Measurements from ENCODE around the gene VSIR.

VSIR gene

DNA sequence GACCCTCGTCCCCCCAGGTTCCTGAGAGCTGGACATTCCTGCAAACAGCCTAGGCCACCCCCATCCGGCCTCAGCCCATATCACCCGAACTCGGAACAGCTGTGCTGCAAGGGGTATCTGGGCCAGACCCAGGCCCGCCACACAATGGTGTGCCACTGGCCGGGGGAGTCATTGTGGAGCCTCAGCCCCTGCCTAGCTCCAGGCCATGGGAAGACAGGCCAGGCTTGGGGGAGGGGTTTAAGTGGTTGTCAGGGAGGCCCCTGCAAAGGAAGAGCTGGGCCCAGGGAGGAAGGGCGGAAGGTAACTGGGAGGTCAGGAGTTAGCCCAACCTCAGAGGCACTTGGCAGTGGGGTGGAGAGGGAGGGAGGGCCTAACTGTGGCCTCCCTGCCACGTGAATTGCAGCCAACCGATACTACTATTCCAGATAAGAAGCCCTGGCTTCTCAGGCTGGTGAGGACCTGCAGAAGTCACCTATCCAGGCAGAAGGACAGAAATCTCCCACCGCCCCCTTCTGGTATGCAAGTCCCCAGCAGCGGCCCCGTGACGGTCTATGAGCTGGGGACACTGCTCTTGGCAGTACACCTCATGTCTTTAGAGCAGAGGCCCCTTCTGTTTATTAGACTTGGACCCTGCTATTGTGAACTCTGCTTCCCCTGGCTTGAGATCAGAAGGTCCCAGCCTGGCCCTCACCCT lies 26.8 kb downstream of the VSIR start:
- DNase-seq, result no peak

DNA sequence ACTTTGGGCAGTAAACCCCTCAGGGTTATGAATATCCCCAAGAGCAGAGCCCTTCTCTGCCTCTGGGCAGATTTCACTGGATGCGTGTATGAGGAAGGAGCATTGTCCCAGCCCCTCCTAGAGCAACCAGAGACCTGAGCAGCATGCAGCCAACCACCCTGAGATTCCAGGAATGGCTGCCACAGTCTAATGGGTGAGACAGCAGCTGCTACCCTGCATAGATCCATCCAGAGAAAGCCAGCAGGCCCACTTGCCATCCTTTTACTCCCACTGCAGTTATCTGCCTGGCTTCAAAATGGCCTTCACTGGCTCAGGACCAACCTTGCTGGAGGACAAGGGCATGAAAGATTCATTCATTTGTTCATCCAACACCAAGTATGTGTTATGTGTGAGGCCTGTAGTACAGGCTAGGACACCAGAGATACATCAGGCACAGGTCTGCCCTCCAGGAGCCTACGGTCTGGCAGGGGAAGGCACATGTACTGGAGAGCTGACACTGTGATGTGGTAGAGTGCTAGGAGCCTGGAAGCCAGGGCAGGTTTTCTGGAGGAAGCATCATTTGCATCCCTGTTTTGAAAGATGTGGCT lies 27.6 kb downstream of the VSIR start:
- DNase-seq, result no peak

DNA sequence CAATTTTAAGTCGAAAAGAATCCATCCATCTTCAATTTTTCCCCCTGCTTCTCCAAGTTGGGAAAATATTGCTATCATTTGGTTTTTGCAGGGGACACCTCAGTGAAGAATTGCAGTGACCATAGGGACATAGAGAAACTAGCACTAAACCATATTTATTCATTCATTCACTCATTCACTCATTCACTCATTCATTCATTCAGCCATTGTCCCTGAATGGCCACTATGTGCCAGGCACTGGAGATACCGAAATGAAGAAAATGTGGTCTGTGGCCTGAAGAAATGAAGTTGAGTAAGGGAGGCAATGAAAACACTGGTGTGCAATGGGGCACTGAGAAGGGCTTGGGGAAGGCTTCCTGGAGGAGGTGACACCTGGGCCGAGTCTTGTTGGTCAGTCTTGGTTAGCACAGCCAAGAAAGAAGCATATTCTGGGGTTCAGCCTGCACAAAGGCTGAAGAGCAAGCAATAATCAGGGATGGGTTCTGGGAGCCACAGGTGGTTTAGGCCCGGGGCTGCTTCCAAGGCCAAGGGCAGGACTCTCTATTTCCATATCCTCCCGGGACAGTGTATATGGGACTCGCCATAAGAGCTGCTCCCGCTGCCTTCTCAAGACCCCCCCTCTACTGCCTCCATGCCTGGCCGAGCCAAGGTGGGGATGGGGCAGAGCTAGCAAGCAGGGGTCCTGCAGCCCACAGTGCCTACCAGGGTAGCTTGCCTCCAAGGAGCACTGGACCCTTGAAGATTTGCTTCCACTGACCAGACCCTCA lies 28.2 kb downstream of the VSIR start:
- DNase-seq, result no peak

DNA sequence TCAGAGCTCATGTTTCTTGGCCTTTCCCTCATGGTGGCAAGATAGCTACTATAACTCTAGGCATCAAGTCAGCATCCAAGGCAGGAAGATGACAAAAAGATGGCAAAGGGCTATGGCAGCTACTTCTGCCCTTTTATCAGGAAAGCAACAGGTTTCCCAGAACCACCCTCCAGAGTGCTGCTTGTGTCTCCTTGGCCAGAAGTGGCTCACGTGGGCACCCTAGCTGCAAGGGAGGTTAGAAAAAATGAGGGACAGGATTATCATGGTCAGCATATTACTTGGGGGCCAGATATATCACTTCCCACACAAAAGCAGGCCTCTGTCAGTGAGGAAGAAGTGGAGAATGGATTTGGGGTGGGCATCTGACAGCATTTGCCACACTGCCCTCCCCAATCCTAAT lies 29.5 kb downstream of the VSIR start:
- no peak for DNase-seq

DNA sequence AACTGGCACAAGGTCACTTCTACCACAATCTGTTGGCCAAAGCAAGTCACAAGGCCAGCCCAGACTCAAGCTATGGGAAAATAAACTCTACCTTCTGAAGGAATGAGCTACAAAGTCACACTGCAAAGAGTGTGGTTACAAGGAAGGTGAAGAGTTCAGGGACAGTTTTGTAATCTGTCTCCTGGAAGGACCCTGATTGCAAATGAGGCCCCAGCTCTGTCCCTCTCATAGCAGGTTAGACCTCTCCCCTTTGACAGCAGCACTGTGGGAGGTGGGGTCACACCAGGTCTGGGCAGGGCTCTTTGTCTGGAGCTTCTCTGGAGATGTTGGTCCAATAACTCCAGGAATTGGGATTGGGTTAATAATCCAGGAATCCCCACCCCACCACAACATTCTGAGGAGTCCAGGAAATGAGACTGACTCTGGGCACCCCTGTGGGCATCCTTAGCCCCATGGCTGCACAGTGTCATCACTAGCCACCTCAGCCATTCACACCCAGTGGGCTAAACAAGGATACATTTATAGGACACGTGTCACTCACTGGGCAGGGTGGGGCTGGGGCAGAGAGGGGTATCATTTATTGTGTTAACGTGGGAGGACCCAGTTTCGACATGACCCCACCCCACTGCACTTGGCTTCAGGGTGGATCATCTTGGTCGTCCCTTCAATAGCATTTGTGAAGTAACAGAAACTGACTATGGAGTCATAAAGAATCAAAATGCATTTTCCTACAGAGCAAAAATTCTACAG lies 30.1 kb downstream of the VSIR start:
- no peak for DNase-seq

- peak; percentile 31 for DNase-seq
Measured at GRCh38 chr10:71742301-71743088, 30.8 kb downstream of the VSIR start.

- DNase-seq, result no peak
Measured at GRCh38 chr10:71741671-71742070, 31.6 kb downstream of the VSIR start.

DNA sequence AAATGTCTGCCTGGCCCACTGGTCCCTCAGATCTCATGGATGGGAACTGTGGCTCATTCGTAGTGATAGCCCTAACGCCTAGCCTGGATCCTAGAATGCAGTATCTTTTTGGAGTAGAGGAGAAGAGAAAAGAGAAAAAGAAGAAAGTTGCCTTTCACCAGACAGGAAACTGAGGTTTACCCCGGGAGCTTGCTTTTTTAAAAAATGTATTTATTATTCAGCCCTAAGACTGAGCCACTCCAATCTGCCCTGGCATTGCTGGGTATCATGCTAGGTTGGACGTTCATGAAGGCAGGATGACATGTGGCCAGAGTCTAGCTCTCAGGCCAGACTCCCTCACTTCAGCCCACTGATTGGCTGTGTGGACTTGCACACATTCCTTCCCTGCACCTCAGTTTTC lies 32.3 kb downstream of the VSIR start:
- DNase-seq, result no peak

DNA sequence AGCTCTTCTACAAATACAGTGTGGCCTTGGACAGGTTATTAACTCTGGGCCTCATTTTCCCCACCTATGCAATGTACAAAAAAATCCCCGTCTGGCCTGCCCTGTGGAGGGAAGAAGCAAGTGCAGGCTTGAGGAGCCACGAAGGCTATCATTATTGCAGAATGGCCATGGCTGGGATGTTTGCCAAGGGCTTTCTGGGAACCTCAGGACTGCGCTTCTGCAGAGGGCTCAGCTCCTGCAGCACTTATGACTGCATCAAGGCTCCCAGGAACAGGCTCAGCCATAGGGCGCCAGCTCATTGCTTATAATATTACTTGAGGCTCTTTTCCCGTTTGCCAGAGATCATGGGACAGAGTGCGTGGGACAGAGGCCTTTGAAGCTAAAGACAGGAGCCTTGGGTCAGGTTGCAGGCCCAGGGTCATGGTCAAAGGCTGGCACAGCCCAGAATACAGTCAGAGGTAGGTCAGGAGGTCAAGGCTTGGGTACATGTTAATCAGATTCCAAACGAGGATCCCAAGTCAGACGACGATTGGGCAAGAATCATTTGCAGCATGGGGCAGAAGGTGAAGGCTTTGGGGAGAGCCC lies 33.2 kb downstream of the VSIR start:
- no peak for DNase-seq

DNA sequence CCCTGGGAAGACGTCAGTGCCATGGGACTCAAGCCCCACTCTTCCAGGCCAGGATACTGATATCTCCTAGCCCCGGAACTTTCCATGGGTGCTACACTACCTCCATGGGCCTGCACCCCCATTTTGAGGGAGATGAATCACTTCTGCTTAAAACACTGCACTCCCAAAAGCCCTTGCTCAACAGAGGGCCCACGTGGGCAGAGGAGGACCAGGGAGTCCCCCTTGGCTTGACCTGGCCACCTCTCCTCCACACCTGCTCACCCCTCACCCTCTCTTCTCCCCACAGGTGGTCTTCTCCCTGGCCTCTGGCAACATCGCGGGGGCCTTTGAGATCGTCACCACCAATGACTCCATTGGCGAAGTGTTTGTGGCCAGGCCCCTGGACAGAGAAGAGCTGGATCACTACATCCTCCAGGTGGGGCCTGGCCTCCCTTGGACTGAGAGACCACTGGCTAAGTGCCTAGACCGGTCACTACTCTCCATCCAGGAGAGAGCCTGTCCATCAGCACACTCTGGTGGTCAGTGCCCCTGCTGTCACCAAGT lies 33.9 kb downstream of the VSIR start:
- no peak for DNase-seq

DNA sequence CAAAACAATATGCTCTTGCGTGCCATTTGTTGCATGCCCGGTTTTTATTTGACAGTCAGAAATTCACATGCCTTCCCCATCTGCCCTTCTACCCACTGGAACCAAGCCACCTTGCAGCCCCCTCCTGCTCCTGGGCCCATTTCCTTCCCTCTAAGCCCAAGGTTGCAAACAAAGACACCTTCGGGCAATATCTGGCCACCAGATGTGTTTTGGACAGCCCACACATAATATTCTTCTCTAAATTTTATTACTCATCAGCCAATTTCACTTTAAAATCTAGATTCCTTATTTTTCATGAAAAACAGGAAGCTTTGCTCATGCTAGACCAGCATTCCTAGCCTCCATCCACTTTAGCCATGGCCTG lies 35.5 kb downstream of the VSIR start:
- no peak for DNase-seq

DNA sequence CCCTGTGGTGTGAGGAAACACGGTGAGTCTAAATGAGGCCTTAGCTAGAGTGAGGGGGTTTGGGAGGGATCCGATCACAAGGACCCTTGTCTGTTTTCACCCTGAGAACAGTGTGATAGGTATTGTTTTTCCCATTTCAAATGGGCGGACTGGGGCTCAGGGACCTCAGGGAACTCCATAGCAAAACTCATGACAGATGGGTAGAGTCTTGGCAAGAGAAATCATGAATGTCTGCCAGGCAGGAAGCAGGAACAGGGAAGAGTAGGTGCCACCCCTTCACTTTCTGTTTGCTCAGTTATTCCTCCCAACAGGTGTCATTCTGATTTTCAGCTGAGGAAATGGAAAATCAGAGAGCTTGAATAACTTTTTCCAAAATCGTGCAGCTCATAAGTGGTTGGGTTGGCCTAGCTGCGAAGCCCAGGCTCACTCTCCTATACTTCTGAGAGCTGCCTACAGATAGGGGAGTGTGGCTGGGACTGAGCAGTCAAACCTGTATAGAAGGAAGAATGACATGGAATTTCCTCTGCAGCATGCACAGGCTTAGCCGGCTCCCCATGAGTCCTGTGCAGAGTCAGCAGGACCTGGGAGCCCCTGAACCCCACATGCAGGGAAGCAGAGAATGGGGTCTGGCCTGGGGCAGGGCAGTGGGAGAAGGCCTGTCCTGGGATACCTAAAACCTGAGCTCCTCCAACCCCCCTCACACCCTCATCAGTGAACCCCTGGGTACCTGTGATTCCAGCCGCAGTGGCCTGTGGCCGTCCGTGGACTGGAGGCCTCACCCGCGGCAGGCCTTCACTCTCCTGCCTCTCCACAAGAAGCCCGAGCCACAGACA lies 36.1 kb downstream of the VSIR start:
- no peak for DNase-seq

DNA sequence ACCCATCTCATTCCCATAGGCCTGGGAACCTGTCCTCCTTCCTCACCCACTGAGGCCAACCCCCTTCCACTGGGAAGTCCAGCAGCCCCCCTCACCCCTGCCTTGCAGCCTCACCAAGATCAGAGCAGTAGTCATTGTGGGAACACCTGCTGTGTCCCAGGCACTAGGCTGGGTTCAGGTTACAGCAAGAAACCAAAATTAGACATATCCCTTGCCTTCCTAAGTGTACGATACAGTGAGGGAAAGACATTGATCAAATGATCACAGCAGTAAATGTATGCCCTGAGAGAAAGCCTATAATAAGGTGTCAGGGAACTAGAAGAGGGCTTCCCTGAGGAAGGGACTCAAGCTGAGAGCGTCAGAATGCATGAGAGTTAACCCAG lies 36.8 kb downstream of the VSIR start:
- no peak for DNase-seq

GRCh38 chr10:71735709-71736569 lies 37.4 kb downstream of the VSIR start:
- peak; percentile 73 for DNase-seq

- DNase-seq, result no peak
Measured at GRCh38 chr10:71734797-71735196, 38.5 kb downstream of the VSIR start.

DNA sequence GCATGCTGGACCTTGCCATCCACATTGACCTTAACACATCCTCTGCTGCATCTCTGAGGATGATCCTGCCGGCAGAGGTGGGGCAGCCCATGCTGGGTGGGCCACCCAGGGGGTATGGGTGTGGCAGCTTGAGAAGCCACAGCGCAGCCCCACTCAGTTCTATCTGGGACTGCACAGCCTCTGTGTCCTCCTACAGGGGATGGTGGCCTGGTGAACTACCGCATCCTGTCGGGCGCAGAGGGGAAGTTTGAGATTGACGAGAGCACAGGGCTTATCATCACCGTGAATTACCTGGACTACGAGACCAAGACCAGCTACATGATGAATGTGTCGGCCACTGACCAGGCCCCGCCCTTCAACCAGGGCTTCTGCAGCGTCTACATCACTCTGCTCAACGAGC lies 41.5 kb downstream of the VSIR start:
- DNase-seq, result no peak

GRCh38 chr10:71729161-71729636 lies 44.1 kb downstream of the VSIR start:
- DNase-seq, result no peak

DNA sequence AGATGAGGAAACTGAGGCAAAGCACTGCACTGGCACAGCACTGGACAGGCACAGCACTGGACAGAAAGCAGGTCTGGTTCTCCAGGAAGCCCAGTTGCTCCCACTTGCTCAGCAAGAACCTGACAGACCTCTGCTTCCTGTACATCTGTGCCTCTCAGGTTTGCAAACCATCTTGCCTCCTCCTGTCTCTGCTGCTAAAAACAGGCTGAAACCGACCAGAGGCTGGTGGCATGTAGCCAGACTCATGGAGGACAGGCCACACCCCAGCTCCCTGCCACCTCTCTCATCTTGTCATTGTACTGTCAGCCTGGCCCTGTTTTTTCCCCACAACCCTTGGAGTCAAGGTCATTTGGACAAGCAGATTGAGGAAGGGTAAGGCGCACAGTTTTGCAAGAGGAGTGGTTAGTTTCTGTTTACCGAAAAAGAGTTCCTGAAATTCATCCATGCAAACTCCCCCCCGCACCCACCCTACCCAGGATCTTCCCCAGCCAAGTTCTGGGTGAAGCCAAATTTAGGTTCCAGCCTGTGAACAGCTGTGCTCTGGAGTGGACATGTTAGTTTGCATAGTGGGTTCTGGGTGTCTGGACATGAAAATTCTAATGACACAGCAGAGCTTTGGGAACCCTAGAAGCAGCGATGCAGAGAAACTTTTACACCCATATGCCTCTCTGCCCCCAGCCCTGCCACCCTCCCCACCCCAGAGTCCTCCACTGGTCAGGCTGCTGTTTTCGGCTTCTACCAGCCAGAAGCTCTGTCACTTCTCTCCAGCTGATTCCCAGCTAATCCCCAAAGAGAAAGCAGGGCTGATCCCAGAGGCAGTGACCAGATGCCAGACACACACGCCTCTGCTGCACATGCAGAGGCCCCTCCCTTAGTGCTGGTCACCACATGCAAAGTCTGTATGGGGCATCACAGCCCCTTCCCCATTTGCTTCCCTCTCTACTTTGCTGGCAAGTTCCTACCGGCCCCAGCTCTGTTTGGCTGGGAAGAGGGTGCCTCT lies 45.3 kb downstream of the VSIR start:
- DNase-seq, result peak; percentile 74

Data from CD4-positive, alpha-beta T cell treated with Interleukin-21 for 1 hour (primary cell).